ENCODE data around the gene ELFN1.

ELFN1 gene

GRCh38 chr7:1729183-1729582, 59.1 kb downstream of the ELFN1 start:
- Histone ChIP-seq H3K36me3 (ENCODE audit: insufficient read depth, low read length) (no peaks in the 10 kb centered on the region), H3K9ac (ENCODE audit: low read depth, low read length) (no peak overlapping the region), H3K9me3 (ENCODE audit: control insufficient read depth, insufficient read depth, low read length) (no peaks in the 10 kb centered on the region), H3K4me1 (ENCODE audit: insufficient read depth, low read length) (peaks cover 11% of the 10 kb centered on the region)

- Histone ChIP-seq H3K36me3 (ENCODE audit: insufficient read depth, low read length) (no peaks in the 10 kb centered on the region), H3K9me3 (ENCODE audit: control insufficient read depth, insufficient read depth, low read length) (no peaks in the 10 kb centered on the region), H3K9ac (ENCODE audit: low read depth, low read length) (no peak overlapping the region), H3K4me1 (ENCODE audit: insufficient read depth, low read length) (peaks cover 11% of the 10 kb centered on the region)
These were observed 59.7 kb downstream of the ELFN1 start for GRCh38 chr7:1729773-1730172.

- H3K9ac ChIP-seq (ENCODE audit: low read depth, low read length), result no peak overlapping the region
- H3K9me3 ChIP-seq (ENCODE audit: control insufficient read depth, insufficient read depth, low read length), result no peaks in the 10 kb centered on the region
- H3K4me1 ChIP-seq (ENCODE audit: insufficient read depth, low read length), result no peaks in the 10 kb centered on the region
- H3K36me3 ChIP-seq (ENCODE audit: insufficient read depth, low read length), result no peaks in the 10 kb centered on the region
These were observed 62.0 kb downstream of the ELFN1 start for GRCh38 chr7:1732072-1732471.

GRCh38 chr7:1732645-1733044, 62.6 kb downstream of the ELFN1 start:
- Histone ChIP-seq H3K9ac (ENCODE audit: low read depth, low read length) (no peak overlapping the region), H3K36me3 (ENCODE audit: insufficient read depth, low read length) (no peaks in the 10 kb centered on the region), H3K4me1 (ENCODE audit: insufficient read depth, low read length) (no peaks in the 10 kb centered on the region), H3K9me3 (ENCODE audit: control insufficient read depth, insufficient read depth, low read length) (no peaks in the 10 kb centered on the region)

- no peaks in the 10 kb centered on the region for H3K36me3 ChIP-seq (ENCODE audit: insufficient read depth, low read length)
These were observed 63.3 kb downstream of the ELFN1 start for GRCh38 chr7:1733206-1733907.

GRCh38 chr7:1733908-1734730, 64.0 kb downstream of the ELFN1 start:
- no peaks in the 10 kb centered on the region for H3K9me3 ChIP-seq (ENCODE audit: control insufficient read depth, insufficient read depth, low read length)
- no peaks in the 10 kb centered on the region for H3K36me3 ChIP-seq (ENCODE audit: insufficient read depth, low read length)
- no peaks in the 10 kb centered on the region for H3K4me1 ChIP-seq (ENCODE audit: insufficient read depth, low read length)
- H3K9ac ChIP-seq (ENCODE audit: low read depth, low read length), result no peak overlapping the region

More at GRCh38 chr7:1733206-1733907, 63.3 kb downstream of the ELFN1 start:
- no peaks in the 10 kb centered on the region for H3K9me3 ChIP-seq (ENCODE audit: control insufficient read depth, insufficient read depth, low read length)
- no peaks in the 10 kb centered on the region for H3K4me1 ChIP-seq (ENCODE audit: insufficient read depth, low read length)
- no peak overlapping the region for H3K9ac ChIP-seq (ENCODE audit: low read depth, low read length)

- no peak overlapping the region for H3K9ac ChIP-seq (ENCODE audit: low read depth, low read length)
- no peaks in the 10 kb centered on the region for H3K9me3 ChIP-seq (ENCODE audit: control insufficient read depth, insufficient read depth, low read length)
- no peaks in the 10 kb centered on the region for H3K36me3 ChIP-seq (ENCODE audit: insufficient read depth, low read length)
- no peaks in the 10 kb centered on the region for H3K4me1 ChIP-seq (ENCODE audit: insufficient read depth, low read length)
These were observed 65.2 kb downstream of the ELFN1 start for GRCh38 chr7:1735262-1735661.

GRCh38 chr7:1735806-1736483, 65.9 kb downstream of the ELFN1 start:
- H3K4me1 ChIP-seq (ENCODE audit: insufficient read depth, low read length), result no peaks in the 10 kb centered on the region
- no peak overlapping the region for H3K9ac ChIP-seq (ENCODE audit: low read depth, low read length)

GRCh38 chr7:1736484-1736817, 66.4 kb downstream of the ELFN1 start:
- no peak overlapping the region for H3K9ac ChIP-seq (ENCODE audit: low read depth, low read length)
- no peaks in the 10 kb centered on the region for H3K4me1 ChIP-seq (ENCODE audit: insufficient read depth, low read length)
- no peaks in the 10 kb centered on the region for H3K9me3 ChIP-seq (ENCODE audit: control insufficient read depth, insufficient read depth, low read length)
- no peaks in the 10 kb centered on the region for H3K36me3 ChIP-seq (ENCODE audit: insufficient read depth, low read length)

More at GRCh38 chr7:1735806-1736483, 65.9 kb downstream of the ELFN1 start:
- Histone ChIP-seq H3K36me3 (ENCODE audit: insufficient read depth, low read length) (no peaks in the 10 kb centered on the region), H3K9me3 (ENCODE audit: control insufficient read depth, insufficient read depth, low read length) (no peaks in the 10 kb centered on the region)

GRCh38 chr7:1736830-1737229, 66.8 kb downstream of the ELFN1 start:
- H3K9me3 ChIP-seq (ENCODE audit: control insufficient read depth, insufficient read depth, low read length), result no peaks in the 10 kb centered on the region
- no peaks in the 10 kb centered on the region for H3K4me1 ChIP-seq (ENCODE audit: insufficient read depth, low read length)
- H3K36me3 ChIP-seq (ENCODE audit: insufficient read depth, low read length), result no peaks in the 10 kb centered on the region
- H3K9ac ChIP-seq (ENCODE audit: low read depth, low read length), result no peak overlapping the region

GRCh38 chr7:1737523-1737922, 67.4 kb downstream of the ELFN1 start:
- Histone ChIP-seq H3K36me3 (ENCODE audit: insufficient read depth, low read length) (no peaks in the 10 kb centered on the region), H3K4me1 (ENCODE audit: insufficient read depth, low read length) (no peaks in the 10 kb centered on the region), H3K9ac (ENCODE audit: low read depth, low read length) (no peak overlapping the region), H3K9me3 (ENCODE audit: control insufficient read depth, insufficient read depth, low read length) (no peaks in the 10 kb centered on the region)

GRCh38 chr7:1737956-1738355, 67.9 kb downstream of the ELFN1 start:
- no peaks in the 10 kb centered on the region for H3K9me3 ChIP-seq (ENCODE audit: control insufficient read depth, insufficient read depth, low read length)
- no peak overlapping the region for H3K9ac ChIP-seq (ENCODE audit: low read depth, low read length)
- no peaks in the 10 kb centered on the region for H3K36me3 ChIP-seq (ENCODE audit: insufficient read depth, low read length)
- H3K4me1 ChIP-seq (ENCODE audit: insufficient read depth, low read length), result no peaks in the 10 kb centered on the region

GRCh38 chr7:1738511-1738910, 68.4 kb downstream of the ELFN1 start:
- Histone ChIP-seq H3K36me3 (ENCODE audit: insufficient read depth, low read length) (no peaks in the 10 kb centered on the region), H3K9ac (ENCODE audit: low read depth, low read length) (no peak overlapping the region), H3K4me1 (ENCODE audit: insufficient read depth, low read length) (no peaks in the 10 kb centered on the region), H3K9me3 (ENCODE audit: control insufficient read depth, insufficient read depth, low read length) (no peaks in the 10 kb centered on the region)

- no peaks in the 10 kb centered on the region for H3K4me1 ChIP-seq (ENCODE audit: insufficient read depth, low read length)
- H3K9me3 ChIP-seq (ENCODE audit: control insufficient read depth, insufficient read depth, low read length), result no peaks in the 10 kb centered on the region
- no peak overlapping the region for H3K9ac ChIP-seq (ENCODE audit: low read depth, low read length)
- H3K36me3 ChIP-seq (ENCODE audit: insufficient read depth, low read length), result no peaks in the 10 kb centered on the region
These were observed 68.9 kb downstream of the ELFN1 start for GRCh38 chr7:1738956-1739355.

GRCh38 chr7:1739593-1739992, 69.5 kb downstream of the ELFN1 start:
- H3K9ac ChIP-seq (ENCODE audit: low read depth, low read length), result no peak overlapping the region
- no peaks in the 10 kb centered on the region for H3K9me3 ChIP-seq (ENCODE audit: control insufficient read depth, insufficient read depth, low read length)
- H3K36me3 ChIP-seq (ENCODE audit: insufficient read depth, low read length), result no peaks in the 10 kb centered on the region
- H3K4me1 ChIP-seq (ENCODE audit: insufficient read depth, low read length), result no peaks in the 10 kb centered on the region
